ENCODE results near the gene ZNF691.
A peak's percentile ranks its signal among the peaks of the same experiment; 100 is the strongest.
"Not testable (repeated sequence)": the region's sequence is repeated elsewhere in the genome, so short reads cannot be mapped to it uniquely, and the experiment has no call there.

ZNF691 gene

DNA sequence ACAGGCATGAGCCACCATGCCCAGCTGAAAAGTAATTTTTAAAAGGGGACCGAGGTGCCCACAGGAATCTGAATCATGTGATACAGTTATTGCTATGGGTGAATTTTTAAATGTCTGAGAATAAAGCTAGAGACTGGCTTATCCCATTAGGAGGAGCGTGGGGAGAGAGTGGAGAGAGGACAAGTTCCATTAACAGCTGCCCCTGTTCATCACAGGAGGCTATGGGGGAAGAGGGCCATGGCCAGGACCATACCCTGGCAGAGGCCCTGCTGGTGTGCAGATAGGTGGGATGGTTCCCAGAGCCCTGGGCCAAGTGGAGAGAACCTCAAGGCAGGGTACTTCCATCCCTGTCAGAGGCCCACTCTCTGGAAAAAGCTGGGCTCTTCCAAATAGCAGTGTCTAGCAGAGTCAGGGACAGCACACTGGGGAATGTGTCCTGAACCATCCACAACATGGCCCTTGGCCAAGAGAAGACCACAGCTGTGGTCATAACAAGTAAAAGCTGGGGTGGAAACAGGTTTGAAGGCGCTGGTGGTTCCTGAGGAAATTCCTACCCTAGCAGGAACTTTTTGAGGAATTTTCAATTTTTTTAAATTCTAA, 13.7 kb upstream of the ZNF691 start:
- no peak for DNase-seq

DNA sequence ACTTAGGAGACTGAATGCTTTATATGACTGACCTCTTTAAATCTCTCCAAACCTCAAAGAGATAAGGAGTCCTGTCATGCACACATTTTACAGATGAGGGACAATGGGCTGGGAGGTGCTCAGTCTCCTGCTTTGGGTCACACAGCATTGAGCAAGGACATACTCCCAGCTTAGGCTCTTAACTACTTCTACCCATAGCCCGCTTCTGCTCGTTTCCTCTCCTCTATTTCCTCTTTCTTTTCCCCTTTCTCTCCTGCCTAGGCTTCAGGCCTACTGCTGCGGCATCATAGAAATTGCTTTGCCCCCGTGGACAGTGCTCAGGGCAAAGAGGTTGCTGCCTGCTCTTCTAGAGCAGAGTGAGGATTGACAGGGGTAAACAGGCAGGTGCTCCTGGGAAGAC, 12.4 kb upstream of the ZNF691 start:
- DNase-seq = no peak

DNA sequence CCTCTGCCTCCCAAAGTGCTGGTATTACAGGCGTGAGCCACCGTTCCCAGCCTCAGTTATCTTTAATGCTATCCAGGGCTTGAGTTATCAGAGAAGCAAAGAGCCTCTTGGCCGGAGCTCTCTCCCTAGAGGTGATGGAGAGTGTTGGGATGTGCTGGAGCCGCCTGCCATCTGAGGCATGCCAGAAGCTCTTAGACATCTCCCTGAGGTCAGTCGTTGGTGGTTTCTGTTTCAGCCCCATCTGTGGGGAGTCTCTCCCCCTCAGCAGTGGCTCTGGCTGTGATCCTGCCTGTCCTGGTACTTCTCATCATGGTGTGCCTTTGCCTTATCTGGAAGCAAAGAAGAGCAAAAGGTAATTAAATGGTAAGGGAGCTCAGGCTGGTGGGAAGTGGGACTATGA, 11.6 kb upstream of the ZNF691 start:
- DNase-seq = no peak

DNA sequence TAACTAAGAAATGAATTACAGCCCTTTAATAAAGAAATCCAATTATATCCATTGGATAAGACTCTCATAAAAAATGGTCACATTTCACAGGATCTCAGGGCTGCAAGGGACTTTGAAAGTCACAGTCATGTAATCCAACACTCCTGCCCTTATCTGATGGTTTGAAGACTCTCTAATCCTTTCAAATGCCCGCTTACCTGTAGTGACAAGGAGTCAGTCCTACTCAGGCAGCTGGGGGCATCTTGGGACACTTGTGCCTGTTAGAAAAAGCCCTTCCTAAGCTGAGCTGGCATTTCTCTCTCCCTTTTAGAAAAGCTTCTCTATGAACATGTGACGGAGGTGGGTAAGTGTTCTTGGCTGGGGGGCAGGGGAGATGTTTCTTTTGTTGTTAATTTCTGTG, 11.0 kb upstream of the ZNF691 start:
- no peak for DNase-seq

DNA sequence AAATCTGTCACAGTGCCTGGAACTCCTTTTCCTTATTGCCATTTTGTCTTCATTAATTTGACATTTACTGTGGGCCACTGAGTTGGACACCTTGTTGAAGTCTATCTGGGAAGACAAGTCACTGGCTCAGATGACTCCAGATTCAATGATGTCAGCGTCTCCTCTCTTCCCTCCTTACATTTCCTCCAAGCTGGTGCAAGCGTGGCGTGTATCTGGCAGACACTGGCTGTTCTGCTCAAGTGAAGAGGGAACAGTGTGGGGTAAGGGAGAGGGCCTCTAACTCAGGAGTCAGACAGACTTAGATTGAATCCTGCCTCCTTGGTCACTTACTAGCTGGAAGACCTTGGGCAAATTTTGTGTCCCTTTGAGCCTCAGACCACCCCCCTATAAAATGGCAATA, 8.7 kb upstream of the ZNF691 start:
- no peak for DNase-seq

DNA sequence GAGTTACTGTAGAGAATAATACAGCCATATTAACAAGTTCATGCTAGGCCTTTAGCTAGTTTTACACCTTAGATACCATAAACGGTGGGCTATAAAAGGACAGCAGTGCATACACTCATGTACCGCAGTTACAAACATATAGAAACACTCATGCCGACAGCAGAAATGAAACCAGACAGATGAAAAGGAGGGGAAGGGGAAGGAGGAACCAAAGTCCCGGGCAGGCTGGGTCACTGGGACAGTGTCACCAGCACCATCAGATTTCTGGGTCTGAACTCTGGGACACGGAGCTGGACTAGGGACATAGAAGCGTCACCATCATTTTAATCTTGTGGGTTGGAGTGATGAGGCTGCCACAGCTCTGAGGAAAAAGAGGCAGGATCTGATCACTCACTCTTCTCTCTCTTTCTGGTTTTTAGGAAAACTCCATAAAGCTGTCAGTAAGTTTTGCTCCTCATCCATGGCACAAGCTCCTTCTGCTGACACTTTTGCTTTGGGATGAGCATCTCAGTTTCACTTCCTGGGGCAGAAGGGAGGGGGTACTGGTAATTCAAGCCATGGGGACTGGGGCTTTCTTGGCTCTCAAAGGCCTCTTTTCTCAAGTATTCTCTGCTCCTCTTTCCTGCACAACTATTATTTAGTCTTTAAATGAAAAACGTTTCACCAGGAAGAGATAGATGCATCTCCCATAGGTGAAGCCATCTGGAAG, 7.8 kb upstream of the ZNF691 start:
- DNase-seq = peak in 1 of 56 donors; percentile 9

DNA sequence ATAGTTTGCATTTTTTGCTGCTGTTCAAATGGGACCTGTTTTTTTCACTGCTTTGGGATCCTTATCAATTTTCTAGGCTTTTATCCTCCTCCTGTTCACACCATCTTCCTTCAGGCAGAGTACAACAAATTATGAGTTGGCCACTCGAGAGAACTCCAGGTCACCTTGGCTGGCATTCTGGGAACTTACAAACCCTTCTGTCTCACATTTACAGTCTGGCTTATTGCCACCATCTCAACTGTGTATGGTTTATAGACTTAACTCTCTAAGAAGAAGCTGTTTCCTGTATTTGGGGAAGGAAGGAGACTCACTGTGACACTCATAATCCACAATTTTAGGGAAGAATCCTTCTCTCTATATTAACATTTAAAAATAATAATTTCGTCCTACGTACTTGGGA, 5.4 kb upstream of the ZNF691 start:
- DNase-seq = no peak

DNA sequence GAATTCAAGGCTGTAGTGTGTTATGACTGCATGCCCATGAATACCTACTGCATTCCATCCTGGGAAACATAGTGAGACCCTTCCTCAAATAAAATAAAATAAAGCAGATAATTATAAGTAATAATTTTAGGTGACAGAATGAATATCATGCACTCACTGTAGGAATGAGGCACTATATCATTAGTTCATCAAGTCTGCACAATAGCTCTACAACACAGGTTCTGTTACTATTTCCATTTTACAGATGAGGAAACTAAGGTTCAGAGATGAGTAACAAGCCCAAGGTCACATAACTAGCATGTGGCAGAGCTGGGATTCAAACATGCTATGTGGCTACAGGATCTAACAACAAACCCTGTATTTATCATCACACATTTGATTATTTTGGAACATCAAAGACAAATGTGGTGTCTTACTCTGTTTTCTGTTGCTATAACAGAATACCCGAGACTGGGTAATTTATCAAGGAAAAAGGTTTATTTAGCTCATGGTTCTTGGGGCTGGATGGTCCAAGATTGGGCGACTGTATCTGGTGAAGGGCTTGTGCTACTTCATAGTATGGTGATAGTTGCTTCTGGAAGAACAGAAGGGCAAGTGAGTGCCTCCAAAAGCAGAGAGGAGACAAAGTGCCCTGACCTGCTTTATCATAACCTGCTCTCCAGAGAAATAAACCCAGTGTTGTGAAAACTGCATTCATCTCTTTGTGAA, 4.8 kb upstream of the ZNF691 start:
- no peak for DNase-seq

DNA sequence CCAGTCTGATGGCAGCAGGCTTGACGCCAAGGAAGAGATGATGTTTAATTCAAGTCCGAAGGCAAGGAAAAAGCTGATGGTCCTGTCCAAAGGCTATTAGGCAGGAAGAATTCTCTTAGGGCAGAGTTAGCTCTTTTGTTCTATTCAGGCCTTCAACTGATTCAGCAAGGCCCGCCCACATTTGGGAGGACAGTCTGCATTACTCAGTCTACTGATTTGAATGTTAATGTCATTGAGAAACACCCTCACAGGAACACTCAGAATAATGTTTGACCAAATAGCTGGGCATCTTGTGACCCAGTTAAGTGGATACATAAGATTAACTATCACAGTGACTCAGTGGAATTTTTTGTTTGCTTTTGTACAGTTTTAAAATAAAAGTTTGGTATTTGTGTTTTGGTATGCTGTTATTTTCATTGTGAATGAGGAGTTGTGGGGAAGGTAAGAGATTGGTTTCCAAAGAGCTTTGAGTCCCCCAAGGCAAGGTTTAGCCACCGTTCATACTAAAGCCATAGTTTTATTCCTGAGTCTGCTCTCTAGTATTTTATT, 1.7 kb upstream of the ZNF691 start:
- DNase-seq = no peak

DNA sequence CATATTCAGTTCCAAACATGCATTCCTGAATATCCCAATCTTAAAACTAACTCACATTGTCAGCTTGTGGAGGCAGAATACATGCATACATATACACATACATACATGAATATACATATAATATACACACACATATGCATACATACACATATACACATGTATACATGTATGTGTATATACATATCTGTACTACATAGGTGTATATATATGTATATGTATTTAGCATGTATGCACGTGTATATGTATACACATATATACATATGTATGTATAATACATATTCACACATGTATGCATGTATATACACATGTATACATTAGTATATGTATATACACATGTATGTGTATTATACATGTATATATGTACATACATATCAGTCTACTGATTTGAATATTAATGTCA, 1.2 kb upstream of the ZNF691 start:
- no peak for DNase-seq

DNA sequence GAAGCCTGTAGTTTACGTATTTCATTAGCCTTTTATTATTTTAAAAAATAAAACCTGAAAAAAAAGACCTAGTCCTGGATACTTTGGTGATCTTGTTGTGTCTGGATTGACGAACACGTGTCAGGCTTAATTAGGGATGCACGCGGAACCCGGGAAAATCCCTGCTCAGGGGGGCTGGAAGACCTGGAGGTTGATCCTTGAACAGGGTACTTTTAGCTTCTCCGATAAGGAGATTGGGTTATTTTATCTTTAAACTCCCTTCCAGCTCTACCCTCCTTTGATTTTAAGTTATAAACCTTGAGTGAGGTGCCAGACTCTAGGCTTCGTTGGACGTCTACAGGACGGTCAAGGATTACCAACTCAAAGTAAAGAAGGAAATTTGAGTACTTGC, 552 bp upstream of the ZNF691 start:
- DNase-seq = no peak

DNA sequence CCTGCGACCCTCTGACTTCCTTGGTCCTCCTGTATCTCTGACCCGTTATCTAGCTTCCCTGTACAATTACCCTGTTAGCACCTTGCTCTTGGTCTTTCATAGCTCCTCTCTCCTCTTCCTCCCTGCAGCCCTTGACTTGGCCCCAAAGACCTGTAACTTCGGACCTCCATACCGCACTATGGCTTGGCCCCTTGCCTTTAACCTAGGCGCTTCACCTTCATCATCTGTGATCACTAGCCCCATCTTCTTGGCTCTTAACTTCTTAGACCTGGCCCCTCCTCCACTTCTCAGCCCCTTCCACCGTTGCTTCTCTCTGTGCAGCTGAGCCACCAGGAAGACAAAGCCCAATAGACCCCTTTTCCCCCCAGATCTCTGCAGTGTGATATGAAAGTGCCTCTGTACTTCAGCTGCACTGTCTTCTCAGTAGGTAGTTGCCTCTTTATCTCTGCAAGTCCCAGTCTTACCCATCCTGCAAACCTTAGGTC, 740 bp downstream of the ZNF691 start:
- no peak for DNase-seq

DNA sequence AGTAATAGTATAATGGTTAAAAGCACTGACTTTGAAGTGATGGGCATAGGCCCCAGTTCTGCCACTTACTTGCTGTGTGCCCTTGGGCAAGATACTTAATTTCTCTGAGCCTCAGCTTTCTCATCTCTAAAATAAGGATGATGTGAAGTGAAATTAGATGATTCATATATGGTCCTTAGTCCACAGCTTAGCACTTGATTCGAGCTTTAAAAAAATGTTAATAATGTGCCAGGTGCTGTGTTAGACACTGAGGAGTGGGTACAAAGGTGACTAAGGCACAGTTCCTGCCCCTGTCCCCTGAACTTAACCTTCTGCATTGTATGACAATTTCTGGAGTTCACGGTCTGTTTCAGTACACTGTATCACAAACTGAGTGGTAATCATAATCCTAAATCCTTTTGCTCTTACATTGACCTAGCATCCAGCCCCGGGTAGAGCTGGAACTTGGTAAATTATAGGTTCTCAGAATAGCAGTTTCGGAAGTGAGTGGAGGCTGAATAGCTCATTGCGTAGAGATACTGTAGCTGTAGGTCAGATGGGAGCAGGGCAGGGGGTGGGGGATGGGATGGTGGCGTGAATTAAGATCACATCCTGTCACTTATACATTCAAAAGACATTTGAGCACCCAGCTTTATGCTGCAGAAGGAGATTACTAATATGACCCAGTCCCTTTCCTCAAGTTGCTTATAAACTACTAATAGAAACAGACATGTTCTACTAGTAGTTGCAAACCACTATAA, 1.5 kb downstream of the ZNF691 start:
- no peak for DNase-seq

DNA sequence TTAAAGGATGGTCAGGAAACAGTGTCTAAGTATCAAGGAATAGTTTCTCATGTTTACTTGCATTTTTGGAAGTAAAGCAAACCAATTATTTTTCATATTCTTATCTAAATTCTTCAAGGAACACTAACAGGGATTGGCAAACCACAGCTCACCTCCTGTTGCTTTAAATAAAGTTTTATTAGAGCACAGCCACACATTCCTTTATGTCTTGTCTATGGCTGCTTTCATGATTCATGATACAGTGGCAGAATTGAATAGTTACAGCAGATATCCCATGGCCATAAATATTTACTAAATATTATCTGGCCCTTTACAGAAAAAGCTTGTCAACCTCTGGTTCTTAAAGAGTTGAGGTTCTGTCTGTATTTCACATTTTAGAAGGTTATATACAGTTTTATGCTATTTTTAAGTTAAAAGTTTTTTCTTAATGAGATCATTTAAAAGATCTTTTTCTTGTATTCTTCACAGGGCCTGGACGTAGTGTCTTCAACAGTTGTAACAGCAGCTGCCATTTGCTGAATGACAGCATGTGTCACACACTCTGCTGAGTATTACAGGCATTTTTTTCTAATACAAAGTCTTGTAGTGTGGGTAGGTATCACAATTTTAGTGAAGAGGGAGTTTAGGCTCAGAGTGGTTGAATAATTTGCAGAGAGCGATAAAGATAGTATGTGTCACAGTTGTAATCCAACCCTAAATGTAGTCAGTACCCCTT, 2.6 kb downstream of the ZNF691 start:
- DNase-seq = no peak

DNA sequence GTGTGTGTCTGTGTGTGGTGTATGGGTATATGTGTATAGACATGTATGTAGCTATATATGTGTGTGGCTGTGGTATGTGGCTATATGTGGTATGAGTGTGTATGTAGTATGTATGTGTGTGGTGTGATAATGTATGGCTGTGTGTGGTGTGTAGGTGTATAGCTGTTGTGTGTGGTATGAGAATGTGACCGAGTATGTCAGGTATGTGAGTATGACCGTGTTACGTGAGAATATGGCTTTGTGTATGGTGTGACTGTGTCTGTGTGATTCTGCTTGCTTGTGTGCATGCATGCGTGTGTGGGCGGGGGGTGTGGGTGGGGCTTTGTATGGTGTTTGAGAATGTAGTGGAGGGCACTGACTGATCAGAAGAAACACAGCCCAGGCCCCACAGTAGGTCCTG, 3.5 kb downstream of the ZNF691 start:
- DNase-seq = no peak

DNA sequence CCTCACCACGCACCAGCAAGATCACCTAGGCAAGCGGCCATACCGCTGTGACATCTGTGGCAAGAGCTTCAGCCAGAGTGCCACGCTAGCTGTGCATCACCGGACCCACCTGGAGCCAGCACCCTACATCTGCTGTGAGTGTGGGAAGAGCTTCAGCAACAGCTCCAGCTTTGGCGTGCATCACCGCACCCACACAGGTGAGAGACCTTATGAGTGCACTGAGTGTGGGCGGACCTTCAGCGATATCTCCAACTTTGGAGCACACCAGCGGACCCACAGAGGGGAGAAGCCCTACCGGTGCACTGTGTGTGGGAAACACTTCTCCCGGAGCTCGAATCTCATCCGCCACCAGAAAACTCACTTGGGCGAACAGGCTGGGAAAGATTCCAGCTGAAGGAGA, 5.0 kb downstream of the ZNF691 start:
- DNase-seq = no peak

DNA sequence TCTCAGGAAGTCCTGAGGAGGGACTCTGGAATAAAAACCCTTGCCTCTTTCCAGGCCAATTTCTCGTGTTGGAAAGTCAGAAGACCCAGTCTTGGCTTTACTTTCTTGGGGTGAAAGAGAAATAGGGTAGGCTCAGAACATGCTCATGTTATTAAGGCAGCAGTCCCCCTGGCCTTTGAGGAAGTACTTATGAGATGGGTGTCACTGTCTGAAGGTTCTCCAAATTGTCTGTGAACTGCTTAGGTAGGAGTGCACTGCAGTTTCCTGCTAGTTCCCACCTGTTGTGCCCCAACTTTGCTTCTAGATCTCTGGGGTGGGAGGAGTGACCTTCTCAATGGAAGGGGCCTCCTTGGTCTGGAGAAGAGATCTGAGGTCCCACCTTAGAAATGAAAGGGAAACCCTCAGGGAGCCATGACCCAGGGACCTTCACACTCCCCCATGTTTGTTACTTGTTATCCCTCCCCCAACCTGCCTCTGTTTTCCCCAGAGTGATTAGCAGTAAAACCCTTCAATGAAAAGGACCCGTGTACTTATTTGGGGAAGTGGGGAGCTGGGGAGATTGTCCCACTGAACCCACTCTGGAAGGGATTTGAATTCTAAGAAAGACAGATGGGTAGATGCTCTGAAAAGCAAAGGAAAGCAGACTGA, 5.7 kb downstream of the ZNF691 start:
- no peak for DNase-seq

DNA sequence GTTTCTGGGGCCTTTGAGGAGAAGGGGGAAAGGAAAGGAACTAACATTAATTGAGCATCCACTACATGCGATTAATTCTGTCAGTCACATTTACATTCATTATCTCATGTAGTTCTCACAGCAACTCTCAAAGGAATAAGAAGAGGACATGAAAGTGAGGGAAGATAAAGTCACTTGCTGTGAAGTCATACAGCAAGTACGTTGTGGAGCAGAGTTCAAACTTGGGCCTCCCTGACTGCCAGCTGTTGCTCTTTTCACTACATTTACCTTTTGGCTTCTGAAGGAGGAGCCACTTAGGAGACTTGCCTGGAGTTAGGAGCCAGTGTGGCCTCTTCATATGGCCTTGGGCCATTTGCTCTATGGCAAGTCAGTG, 6.2 kb downstream of the ZNF691 start:
- DNase-seq = no peak

DNA sequence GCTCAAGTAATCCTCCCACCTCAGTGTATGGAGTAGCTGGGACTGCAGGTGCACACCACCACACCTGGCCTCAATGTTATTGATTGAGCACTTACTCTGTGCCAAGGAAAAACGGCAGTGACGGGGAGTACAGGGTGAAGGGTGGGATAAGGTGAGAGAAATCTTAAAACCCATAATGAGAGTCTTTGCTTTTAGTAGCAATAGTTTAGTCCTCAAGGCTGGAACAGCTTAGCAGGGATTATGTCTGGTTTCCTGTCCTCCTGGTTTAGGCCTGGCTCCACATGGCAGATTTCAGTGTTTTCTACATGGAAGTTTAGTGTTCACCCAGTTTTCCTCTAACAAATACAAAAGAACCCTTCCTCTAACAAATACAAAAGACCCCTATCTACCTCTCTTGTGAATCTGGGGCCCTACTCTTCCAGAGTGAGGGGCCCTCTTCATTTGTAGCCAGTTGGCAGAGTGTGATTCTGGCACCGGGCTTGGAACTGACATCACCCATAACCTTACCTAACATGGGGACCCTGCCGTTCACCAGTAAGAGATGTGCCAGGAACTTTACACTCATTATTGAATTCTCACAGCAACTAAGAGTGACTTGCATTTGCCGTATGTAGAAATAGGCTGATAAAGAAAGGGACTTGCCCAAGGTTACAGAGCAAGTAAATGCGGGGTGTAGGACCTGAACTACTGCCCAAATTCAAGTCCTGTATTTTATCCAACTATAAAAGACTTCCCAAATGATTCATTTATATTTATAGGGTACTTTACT, 6.9 kb downstream of the ZNF691 start:
- no peak for DNase-seq

DNA sequence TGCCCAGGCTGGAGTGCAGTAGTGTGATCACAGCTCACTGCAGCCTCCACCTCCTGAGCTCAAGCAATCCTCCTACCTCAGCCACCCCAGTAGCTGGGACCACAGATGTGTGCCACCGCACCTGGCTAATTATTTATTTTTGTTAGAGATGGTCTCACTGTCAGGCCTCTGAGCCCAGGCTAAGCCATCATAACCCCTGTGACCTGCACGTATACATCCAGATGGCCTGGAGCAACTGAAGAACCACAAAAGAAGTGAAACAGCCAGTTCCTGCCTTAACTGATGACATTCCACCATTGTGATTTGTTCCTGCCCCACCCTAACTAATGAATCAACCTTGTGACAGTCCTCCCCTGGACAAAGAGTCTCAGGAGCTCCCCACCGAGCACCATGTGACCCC, 10.1 kb downstream of the ZNF691 start:
- DNase-seq = not testable (repeated sequence)
